Muscle layer of colon (tissue), 2 donors: ENCODE data around the gene OSBPL5.

Source experiments
- H3K27ac ChIP-seq: one replicate; pipeline ENCODE4 v1.7.0; 2013; ENCODE audit warnings: low read depth, mild to moderate bottlenecking, low read length, moderate library complexity
- H3K27me3 ChIP-seq, 2 donors: one replicate each; pipeline ENCODE4 v1.7.0; 2013; ENCODE audit warnings: low read length in 2 of 2, mild to moderate bottlenecking in 2 of 2; ENCODE audit not compliant: insufficient read depth in 2 of 2, control insufficient read depth in 1 of 2
- H3K36me3 ChIP-seq: one replicate; pipeline ENCODE4 v1.7.0; 2013; ENCODE audit warnings: mild to moderate bottlenecking, low read length; ENCODE audit not compliant: insufficient read depth
- H3K4me1 ChIP-seq: one replicate; pipeline ENCODE4 v1.7.0; 2013; ENCODE audit warnings: mild to moderate bottlenecking, low read length; ENCODE audit not compliant: insufficient read depth
- H3K4me3 ChIP-seq, 2 donors: one replicate each; pipeline ENCODE4 v1.7.0; 2013; ENCODE audit warnings: low read length in 2 of 2, low read depth in 1 of 2, mild to moderate bottlenecking in 1 of 2, moderate library complexity in 1 of 2
- H3K9ac ChIP-seq: one replicate; pipeline ENCODE4 v1.7.0; 2013; ENCODE audit warnings: low read length
- H3K9me3 ChIP-seq: one replicate; pipeline ENCODE4 v1.7.0; 2013; ENCODE audit warnings: mild to moderate bottlenecking, low read length
- donor health status: abdominal sarcoma.
- donor health status: Adenocarcinoma of cecum.

OSBPL5 gene

GRCh38 chr11:3090096-3090901 is 74.8 kb downstream of the OSBPL5 start:
- Histone ChIP-seq H3K27me3 (no peaks in the 10 kb centered on the region), H3K4me1 (peaks cover 2% of the 10 kb centered on the region), H3K9ac (no peak overlapping the region), H3K27ac (no peak overlapping the region), H3K36me3 (peaks cover 34% of the 10 kb centered on the region), H3K9me3 (no peaks in the 10 kb centered on the region), H3K4me3 (no peak overlapping the region)

GRCh38 chr11:3089236-3090061 is 75.7 kb downstream of the OSBPL5 start:
- Histone ChIP-seq H3K4me3 (no peak overlapping the region), H3K9me3 (no peaks in the 10 kb centered on the region), H3K27me3 (no peaks in the 10 kb centered on the region), H3K9ac (no peak overlapping the region), H3K36me3 (peaks cover 34% of the 10 kb centered on the region), H3K27ac (no peak overlapping the region), H3K4me1 (no peaks in the 10 kb centered on the region)

GRCh38 chr11:3088806-3089205 is 76.3 kb downstream of the OSBPL5 start:
- Histone ChIP-seq H3K4me1 (no peaks in the 10 kb centered on the region), H3K4me3 (no peak overlapping the region), H3K36me3 (peaks cover 30% of the 10 kb centered on the region), H3K27me3 (no peaks in the 10 kb centered on the region), H3K9ac (no peak overlapping the region), H3K9me3 (no peaks in the 10 kb centered on the region), H3K27ac (no peak overlapping the region)

GRCh38 chr11:3087821-3088800 is 77.0 kb downstream of the OSBPL5 start:
- no peak overlapping the region for H3K9ac ChIP-seq
- H3K4me1 ChIP-seq: no peaks in the 10 kb centered on the region
- H3K36me3 ChIP-seq: peaks cover 23% of the 10 kb centered on the region
- H3K9me3 ChIP-seq: no peaks in the 10 kb centered on the region
- no peak overlapping the region for H3K4me3 ChIP-seq
- no peak overlapping the region for H3K27ac ChIP-seq
- no peaks in the 10 kb centered on the region for H3K27me3 ChIP-seq

GRCh38 chr11:3087373-3087772 is 77.7 kb downstream of the OSBPL5 start:
- H3K27ac ChIP-seq: no peak overlapping the region
- no peaks in the 10 kb centered on the region for H3K9me3 ChIP-seq
- H3K27me3 ChIP-seq: no peaks in the 10 kb centered on the region
- peaks cover 21% of the 10 kb centered on the region for H3K36me3 ChIP-seq
- no peaks in the 10 kb centered on the region for H3K4me1 ChIP-seq
- no peak overlapping the region for H3K9ac ChIP-seq
- H3K4me3 ChIP-seq: no peak overlapping the region

- H3K27ac ChIP-seq: no peak overlapping the region
- H3K4me3 ChIP-seq: no peak overlapping the region
- no peaks in the 10 kb centered on the region for H3K9me3 ChIP-seq
- no peaks in the 10 kb centered on the region for H3K4me1 ChIP-seq
- H3K36me3 ChIP-seq: peaks cover 21% of the 10 kb centered on the region
- H3K9ac ChIP-seq: no peak overlapping the region
- H3K27me3 ChIP-seq: no peaks in the 10 kb centered on the region
These were observed 78.4 kb downstream of the OSBPL5 start for GRCh38 chr11:3086671-3087150.

- no peak overlapping the region for H3K27ac ChIP-seq
- no peaks in the 10 kb centered on the region for H3K9me3 ChIP-seq
- H3K4me1 ChIP-seq: no peaks in the 10 kb centered on the region
- peaks cover 21% of the 10 kb centered on the region for H3K36me3 ChIP-seq
- H3K27me3 ChIP-seq: no peaks in the 10 kb centered on the region
- no peak overlapping the region for H3K9ac ChIP-seq
- H3K4me3 ChIP-seq: no peak overlapping the region
These were observed 79.0 kb downstream of the OSBPL5 start for GRCh38 chr11:3086114-3086513.

- Histone ChIP-seq H3K36me3 (peaks cover 17% of the 10 kb centered on the region), H3K9ac (no peak overlapping the region), H3K27me3 (no peaks in the 10 kb centered on the region), H3K4me3 (no peak overlapping the region), H3K27ac (no peak overlapping the region), H3K4me1 (no peaks in the 10 kb centered on the region), H3K9me3 (no peaks in the 10 kb centered on the region)
These were observed 80.1 kb downstream of the OSBPL5 start for GRCh38 chr11:3085052-3085451.

- no peak overlapping the region for H3K27ac ChIP-seq
- no peak overlapping the region for H3K4me3 ChIP-seq
- H3K4me1 ChIP-seq: no peaks in the 10 kb centered on the region
- no peaks in the 10 kb centered on the region for H3K27me3 ChIP-seq
- H3K9me3 ChIP-seq: no peaks in the 10 kb centered on the region
- H3K36me3 ChIP-seq: peaks cover 3% of the 10 kb centered on the region
- no peak overlapping the region for H3K9ac ChIP-seq
These were observed 81.8 kb downstream of the OSBPL5 start for GRCh38 chr11:3083321-3083720.

- H3K9me3 ChIP-seq: no peaks in the 10 kb centered on the region
- H3K4me1 ChIP-seq: no peaks in the 10 kb centered on the region
- H3K36me3 ChIP-seq: no peaks in the 10 kb centered on the region
- H3K27ac ChIP-seq: no peak overlapping the region
- no peak overlapping the region for H3K4me3 ChIP-seq
- H3K27me3 ChIP-seq: no peaks in the 10 kb centered on the region
- no peak overlapping the region for H3K9ac ChIP-seq
These were observed 83.7 kb downstream of the OSBPL5 start for GRCh38 chr11:3081386-3081751.
